GM12872 (cell line): ENCODE measurements around the gene SLC25A51.

ENCODE experiments used
- TF ChIP-seq, protein P1 (sequence below): IDR thresholded peaks from 3 replicates; pipeline ENCODE4 v1.5.1; 2011; ENCODE audit warnings: low read depth, mild to moderate bottlenecking, low read length, moderate library complexity; ENCODE audit not compliant: insufficient read depth

Gene SLC25A51, protein sequence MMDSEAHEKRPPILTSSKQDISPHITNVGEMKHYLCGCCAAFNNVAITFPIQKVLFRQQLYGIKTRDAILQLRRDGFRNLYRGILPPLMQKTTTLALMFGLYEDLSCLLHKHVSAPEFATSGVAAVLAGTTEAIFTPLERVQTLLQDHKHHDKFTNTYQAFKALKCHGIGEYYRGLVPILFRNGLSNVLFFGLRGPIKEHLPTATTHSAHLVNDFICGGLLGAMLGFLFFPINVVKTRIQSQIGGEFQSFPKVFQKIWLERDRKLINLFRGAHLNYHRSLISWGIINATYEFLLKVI

DNA sequence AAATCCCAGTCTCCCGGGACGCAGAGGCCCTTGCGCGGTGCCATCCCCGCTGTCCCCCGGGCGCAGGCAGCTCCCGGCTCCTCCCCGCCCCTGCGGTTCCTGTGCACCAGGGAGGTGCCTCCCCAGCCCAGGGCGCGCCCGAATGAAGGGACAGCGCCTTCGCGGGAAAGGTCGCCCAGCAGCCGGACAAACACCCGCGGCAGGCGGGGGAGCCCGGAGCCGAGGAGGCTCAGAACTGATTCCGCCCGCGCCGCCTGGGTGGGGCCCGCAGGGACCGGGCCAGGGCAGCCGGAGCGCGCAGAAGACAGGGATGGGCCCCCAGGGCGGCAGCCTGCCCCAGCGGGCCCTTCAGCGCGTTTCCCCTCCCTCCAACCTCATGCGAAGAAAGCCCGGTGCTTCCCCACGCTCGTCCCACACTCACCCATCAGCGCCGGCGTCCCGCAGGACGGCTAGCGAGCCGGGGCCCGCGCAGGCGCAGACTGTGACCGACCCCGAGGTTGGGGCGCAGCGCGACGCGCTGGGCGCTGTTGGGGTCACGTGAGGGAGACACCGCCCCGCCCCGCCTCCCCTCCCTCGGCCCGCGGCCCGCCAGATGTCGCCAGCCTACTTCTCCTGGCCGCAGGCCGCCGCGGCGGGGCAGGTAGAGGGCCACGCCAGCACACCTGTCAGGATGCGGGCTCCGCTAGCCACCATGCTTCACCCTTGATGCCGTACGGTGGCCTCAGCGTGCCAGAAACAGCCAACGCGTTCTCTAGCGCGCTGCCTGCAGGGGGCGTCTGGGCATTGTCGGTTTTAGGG is at the start of gene SLC25A51:
Gene SLC25A51 (minus strand): TSS at position 481 of the 798 bp plus-strand sequence. CDS start 15,577 bp downstream, outside the sequence.
- TF ChIP-seq, protein P1, sequence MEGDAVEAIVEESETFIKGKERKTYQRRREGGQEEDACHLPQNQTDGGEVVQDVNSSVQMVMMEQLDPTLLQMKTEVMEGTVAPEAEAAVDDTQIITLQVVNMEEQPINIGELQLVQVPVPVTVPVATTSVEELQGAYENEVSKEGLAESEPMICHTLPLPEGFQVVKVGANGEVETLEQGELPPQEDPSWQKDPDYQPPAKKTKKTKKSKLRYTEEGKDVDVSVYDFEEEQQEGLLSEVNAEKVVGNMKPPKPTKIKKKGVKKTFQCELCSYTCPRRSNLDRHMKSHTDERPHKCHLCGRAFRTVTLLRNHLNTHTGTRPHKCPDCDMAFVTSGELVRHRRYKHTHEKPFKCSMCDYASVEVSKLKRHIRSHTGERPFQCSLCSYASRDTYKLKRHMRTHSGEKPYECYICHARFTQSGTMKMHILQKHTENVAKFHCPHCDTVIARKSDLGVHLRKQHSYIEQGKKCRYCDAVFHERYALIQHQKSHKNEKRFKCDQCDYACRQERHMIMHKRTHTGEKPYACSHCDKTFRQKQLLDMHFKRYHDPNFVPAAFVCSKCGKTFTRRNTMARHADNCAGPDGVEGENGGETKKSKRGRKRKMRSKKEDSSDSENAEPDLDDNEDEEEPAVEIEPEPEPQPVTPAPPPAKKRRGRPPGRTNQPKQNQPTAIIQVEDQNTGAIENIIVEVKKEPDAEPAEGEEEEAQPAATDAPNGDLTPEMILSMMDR = peak; percentile 97

DNA sequence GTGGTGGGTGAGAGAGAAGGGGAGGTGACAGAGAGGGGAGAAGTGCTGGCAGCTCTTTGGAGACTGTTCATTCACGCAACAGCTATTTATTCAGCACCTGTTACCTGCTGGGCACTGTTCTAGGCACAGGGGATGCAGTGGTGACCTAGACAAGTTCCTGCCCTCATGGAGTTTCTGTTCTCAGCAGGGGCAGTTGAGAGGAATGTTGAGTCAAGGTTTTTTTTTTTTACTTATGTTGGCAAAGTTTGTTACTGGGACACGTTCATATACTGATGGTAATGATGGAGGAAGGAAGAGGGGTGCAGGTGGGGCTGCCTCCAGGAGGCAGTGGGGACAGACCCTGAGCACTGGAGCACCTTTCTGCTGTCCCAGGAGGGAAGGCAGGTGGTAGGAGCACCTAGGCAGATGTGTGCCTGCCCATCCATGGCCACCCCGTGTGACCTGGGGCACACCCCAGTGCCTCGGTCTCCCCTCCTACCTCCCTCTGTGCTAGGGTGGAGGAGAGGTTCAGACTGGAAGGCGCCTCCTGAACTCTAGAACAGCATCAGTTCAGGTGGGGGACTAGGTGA is 49.4 kb upstream of the SLC25A51 start:
- TF ChIP-seq, protein P1 = no peak

DNA sequence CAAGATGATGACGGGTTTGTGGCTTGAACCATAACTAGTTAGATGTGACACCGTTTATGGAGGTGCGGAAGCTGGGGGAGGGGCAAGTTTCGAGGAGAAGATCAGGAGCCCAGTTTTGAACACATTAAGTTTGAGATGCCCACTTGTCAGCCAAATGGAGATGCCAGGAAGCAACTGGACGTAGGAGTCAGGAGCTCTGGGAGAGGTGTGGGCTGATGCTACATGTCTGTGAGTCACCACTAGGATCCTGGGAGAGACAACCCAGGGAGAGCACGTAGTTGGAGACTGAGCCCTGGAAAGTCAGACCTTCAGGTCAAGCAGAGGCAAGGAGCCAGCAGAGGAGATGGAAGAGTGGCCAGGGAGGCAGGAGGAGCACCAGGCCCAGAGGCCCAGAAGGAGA is 48.8 kb upstream of the SLC25A51 start:
- TF ChIP-seq, protein P1 = no peak

DNA sequence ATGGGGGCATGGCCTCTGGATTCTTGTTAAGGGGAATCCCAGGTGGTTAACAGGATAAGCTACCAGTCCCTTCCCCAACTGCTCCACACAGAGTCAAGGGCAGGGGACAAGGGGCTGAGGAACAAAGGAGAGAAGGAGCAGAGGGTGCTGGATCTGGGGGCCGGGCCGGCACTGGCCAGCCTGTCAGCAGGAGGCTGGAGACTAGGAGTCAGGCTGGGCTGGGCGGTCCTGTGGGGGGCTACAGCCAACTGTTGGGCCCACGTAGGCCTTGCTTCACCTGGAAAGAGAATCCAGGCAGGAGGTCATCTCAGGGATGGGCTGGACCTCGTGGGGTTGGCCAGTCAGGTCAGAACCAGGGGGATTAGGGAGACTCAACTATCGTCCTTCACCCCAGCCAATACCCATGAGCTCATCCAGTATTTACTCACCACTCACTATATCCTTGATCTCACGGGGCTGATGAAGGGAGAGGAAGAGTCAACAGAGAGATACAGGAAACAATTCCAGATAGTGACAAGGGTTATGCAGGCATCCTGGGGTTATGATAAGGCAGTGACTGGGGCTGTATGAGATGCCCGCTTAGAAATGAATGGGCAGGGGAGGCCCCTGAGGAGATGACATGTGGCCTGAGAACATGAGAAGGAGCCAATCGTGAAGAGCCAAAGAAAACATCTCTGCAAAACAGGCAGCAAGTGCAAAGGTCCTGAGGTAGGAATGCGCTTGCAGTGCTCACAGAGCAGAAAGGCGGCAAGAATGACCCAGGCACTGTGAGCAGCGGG is 47.9 kb upstream of the SLC25A51 start:
- TF ChIP-seq, protein P1 = no peak

DNA sequence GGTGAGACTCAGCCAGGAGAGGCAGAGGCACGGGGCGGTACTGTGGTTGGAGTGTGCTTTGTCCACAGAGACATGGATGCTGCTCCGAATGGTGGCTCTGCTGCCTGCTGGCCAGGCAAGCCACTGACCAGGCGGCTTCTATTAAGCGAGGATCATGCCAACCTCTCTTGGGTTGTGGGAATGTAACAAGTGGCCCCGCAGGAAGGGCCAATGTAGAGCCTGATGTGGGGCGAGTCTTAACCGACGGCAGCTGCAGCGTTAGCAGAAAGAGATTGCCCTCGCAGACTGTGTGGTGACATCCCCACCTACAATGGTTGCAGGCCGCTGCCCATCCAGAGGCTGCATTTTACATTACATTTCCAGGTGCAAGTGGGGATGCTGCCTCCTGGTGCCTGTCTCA is 46.6 kb upstream of the SLC25A51 start:
- TF ChIP-seq, protein P1 = no peak

DNA sequence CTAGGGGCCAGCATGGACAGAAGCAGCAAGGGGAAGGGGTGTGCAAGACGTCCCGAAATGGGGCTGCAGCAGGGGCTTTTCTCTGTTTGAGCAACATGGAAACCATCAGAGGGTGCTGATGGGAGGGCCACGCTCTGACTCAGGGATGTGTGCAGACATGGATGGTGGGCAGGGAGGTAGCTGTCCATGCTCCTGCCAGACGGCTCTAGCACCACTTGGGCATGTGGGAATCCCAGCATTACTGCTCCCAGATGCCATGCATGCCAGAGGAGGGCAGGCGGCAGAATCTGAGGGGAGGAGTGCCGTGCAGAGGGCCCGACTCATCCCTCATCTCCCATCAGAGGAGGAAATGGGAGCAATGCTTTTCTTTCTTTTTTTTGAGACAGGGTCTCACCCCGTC is 45.6 kb upstream of the SLC25A51 start:
- TF ChIP-seq, protein P1 = no peak
